RCC 7860 (cell line): Measurements from ENCODE around the gene EPAS1.

ENCODE experiments used
- DNase-seq: peaks from one replicate; pipeline ENCODE4 v3.0.0-alpha.2; 2015; ENCODE audit warnings: low spot score
- FAIRE-seq: peaks from 2 replicates; lab custom pipeline; 2012; peaks lifted over from hg19 to GRCh38; lab: Jason Lieb, UNC

Gene EPAS1

DNA sequence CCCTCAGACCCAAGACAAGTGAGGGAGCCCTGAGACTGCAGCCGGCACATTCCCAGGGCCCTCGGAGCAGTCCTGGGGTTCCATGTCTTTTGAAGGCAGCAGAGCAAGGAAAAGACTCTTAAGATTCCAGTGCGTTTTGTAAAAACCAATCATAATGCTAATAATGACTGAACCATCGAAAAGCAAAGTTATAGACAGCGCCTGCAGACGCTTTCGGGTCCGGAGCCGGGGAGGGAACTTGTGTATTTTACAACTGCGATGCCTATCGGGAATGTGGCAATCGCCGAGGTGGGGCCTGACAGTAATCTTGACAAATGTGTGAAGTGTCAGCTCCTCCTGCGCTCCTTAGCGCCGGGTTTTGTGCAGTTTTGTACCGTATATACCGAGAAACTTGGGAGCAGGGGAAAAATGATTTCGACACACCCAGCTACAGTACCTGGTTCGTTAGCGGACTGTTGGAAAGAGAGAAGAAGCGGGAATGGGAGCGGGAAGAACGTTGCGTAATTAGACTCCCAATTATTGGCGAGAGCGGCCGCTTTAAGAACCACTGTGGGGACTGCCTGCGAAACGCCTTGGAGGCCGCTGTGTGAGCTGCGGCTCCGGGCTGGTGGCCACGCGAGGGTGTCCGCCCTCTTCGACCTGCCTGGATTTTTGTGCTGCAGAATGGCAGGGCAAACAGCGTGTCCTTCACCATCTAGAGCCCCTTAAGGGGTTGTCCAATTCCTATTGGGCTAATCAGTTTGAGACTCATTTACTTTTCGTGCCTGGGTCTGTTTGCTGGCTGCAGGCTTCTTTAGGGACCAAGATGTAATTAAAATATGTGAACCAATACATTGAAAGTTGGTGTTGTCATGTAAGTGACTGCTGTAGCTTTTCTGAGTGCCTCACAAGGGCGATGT is 2.4 kb downstream of the EPAS1 start:
- FAIRE-seq (no peak), DNase-seq (peak; percentile 41)

DNA sequence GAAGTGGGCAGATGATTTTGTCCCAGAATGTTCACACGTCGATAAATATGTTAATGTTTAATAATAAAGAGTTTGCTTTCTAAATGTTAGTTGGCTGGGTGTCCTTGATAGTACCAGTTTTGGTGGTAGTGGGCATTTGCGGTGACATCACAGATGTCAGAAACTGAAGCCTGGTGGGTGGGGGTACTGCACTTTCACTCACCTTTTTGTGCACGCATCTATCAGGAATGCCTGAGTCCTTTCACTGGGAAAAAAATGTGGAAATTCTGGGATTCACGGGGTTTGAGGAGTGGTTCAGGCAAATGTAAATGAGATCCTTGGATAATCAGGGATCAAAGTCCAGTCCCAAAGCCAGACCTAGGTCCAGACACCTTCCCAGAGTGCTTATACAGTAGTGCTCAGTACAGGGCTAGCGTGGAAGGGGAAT is 3.2 kb downstream of the EPAS1 start:
- no peak for FAIRE-seq
- DNase-seq = no peak

DNA sequence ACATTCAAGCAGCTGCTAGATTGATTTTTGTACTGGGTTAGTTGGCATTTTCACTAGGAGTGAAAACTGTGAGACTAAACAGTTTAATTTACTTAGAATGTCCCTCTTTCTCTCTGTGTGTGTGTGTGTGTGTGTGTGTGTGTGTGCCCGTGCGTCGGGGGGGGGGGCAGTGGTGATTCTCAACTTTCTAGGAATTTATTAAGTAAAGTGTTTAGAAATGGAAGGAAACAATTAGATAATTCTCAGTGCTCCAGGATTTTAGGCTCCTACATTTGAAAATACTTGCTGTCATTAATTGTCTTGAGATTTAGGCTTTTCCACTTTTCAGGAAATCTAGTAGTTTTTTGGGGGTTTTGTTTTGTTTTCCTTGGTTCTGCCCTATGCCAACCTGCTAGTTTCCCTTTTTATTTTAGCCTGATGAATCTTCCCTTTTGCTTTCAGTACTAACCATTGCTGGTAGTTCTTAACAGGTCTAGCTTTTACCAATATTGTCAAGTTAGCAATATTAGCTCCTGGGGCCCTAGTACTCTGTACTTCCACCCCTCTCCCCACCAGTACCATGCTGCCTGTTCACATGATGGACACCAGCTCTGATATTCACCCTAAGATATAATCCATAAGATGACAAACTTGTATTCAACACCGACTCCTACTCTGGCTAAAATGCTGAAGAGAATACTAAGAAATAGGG is 4.9 kb downstream of the EPAS1 start:
- no peak for DNase-seq
- FAIRE-seq = no peak

DNA sequence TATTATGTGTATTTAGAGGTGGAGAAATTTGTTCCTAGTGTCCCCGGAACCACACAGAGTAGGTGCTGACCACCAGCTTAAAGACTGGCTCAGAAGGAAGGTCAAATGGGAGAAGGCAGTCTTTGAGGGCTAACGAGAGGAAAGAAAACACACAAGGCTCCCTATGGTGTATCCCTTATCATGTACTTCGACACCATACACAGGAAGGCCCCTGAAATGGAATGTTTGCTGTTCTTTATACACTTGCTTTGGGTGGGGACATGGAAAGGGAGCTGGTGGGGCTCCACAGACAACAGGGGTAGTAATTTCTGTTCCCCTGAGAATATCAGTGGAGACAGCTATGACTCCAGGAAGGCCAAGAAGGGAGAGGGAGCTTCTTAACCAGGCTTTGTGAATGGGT is 6.0 kb downstream of the EPAS1 start:
- no peak for DNase-seq
- FAIRE-seq = no peak

DNA sequence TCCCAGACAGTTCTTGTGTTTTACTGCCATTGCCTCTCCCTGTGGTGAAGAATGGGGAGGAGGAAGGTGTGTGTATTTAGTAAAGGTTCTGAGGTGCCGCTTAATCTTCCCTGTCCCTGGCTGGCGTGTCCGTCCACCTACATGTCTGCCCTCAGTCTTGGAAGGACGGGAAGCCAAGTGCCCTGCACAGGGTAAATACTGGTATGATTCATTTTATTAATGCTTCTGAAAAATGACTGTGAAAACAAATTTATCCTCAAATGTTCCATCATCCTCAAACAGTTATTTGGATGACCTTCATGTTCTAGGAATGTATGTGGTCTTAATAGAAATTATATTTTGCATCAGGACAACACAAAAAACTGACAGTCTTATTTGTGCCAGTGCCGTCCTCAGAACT is 6.6 kb downstream of the EPAS1 start:
- FAIRE-seq (no peak), DNase-seq (no peak)

DNA sequence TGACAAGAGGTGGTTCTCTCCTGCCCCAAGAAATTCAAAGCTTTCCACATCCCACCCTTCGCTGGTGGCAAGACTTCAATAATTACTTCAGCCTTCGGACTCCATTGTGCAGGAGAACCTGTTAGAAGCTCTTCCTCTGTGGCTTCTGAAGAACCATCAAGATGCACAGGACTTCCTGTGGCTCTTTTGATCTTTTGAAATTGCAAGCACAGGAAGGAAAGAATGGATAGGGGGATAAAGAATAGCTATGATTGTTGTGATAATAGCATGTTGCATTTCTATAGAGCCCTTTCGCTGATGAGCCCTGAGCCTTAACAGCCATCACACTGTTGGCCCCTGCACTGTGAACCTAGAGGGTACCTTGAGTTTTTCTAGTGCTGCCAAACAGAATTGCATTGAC is 7.4 kb downstream of the EPAS1 start:
- DNase-seq = no peak
- FAIRE-seq = no peak

DNA sequence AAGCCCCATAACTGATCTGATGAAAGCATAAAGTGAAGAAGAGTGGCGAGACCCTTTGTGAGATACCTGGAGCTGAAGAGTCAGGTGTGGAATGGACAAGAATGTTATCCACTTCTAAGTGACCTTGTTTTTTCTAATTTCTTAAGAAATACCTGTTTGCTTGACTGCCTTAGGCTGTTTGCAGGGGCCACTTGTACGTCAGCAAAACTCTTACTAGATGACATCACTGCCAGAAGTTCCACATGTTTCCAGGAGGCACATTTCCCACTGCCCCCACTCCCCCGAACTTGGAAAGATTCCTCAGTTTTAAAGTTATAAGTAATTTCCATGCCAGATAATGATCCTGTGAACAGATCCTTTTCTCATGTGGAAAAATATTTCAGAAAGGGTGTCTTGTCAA is 8.0 kb downstream of the EPAS1 start:
- FAIRE-seq = no peak
- DNase-seq = no peak

DNA sequence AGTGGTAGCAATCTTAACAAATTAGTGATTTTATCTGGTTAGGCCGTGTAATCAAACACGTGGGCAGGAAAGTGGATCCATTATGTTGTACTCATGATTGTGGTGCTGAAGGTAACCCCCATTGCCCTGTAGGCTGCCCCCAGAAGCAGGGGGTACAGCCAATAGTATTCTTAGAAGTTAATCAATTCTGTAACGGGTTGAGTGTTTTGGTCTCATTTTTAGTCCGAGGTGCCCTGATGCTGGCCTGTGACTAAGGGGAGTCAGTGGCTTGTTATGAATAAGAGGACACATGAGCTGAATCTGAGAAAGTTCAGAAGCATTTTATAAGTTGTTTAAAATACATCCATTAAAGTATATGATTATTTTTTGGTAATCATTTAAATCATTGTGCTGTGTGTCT is 8.6 kb downstream of the EPAS1 start:
- DNase-seq (no peak), FAIRE-seq (no peak)

DNA sequence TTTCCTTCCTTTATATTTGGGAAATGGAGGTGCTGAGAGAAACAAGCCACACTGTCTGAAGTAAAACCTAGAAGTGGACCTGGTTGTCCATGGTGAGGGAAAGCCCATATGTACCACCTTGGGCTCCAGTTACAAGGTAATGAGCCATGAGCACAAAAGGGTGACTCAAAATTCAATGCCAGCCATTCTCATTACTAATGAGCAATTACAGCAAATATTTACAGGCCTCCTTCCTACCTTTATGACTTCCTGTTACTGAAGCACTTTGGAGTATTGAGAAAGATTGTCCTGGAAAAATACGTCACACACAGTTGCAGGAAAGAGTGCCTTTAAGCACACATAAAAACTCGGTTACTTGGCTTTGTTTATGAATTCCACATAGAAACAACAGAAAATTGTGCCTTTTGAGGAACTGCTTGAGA is 9.1 kb downstream of the EPAS1 start:
- peak; percentile 69 for FAIRE-seq
- DNase-seq = peak; percentile 80

DNA sequence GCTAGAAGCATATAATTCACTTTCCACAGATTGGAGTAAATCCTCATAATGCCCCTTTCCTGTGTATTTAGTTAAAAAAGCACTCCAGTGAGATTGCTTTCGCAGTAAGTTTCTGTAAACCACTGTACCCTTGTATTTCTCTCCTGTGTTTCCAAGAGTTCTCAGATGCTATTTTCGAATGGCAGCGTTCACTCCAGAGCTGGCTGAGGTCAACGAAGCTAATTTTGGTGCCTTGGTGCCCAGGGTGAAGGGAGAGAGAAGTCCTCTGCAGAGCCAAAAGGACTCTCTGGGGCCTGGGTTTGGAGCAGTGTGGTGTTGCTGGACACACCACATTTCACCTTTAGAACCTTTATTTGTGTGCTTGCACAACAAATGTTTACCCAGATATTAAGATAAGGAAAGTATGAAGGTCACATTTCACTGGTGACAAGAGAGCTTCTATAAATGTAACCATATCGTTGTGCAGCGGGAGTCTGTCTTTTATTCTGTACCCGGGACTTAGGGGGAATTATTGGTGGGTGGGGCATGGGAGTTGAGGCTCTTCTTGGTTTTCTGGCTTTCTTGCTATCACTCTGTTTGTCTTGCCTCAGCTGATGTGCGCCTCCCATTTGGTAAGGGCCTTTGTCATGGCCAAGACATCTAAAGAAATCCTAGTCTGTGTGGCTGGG is 9.9 kb downstream of the EPAS1 start:
- FAIRE-seq (no peak), DNase-seq (no peak)

DNA sequence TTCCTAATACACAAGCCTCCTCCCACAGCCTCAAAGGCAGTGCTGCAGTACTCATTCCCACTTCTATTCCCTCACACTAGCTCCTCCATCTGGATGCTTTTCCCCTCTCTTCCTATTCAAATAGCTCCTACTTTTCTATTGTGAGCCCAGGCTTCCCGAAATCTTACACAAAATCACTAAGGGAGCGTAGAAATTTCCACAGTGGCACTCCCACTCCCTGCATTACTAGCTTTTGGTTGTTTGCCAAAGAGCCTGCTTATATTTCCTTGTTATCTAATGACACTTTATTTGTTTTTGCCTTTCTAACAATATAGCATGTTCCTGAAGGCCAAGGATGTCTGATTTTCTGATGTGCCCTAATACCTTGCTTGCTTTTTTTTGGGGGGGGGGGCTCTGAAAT is 10.9 kb downstream of the EPAS1 start:
- FAIRE-seq = no peak
- DNase-seq = no peak

DNA sequence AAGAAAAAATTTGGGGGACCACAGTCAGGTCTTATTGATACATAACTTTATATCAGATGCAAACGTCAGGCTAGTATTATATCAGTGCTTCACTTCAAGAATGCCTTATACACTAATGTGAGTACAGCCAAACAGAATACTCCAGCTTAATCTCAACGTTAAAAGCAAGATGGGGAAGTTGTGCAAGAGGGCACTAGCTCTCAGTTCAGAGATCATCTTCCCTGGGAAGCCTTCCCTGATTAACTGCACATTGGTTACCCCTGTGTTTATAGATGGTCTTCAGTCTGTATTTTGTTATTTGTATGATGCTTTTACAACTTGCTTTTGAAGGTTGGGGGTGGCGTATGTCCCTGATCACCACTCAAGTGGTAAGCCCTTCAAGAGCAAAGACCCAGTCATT is 11.4 kb downstream of the EPAS1 start:
- DNase-seq = no peak
- no peak for FAIRE-seq

DNA sequence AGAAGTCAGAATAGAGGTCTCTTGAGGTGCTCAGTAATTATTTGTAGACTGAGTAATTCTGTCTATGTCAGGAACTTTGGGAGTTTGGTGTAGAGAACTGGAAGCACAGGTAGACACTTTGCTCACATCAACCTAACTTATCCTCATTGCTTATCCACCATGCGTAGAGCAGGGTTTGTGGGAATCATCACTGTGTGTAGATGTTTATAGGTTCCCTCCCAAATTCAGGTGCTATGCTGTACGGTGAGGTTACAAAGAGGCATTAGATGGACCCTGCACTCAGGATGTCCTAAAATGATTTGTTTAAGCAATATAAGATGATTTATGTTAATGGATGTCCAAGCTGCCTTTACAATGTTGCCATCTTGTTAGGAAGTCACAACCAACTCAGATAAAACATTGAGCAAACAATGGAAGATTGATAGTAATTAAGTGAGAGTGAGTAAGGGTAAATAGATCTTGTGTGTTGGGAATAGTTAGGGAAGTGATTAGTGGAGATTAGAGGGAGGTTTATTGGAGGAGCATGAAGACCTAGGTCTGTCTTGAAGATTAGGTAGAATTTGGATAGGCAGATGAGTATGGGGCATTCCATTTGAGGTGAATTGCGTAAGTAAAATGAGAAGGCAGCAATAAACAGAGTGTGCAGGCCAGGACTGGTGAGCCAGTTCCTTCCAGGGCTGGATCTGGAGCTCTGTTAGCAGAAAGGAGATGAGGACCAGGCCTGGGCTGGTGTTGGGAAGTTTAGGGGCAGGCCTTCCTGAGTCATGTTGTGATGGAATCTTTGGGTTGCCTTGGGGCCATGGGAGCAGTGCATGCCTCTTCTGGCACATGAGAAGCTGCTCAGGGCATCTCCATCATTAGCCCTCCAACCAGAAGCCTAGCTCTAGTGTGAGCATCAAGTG is 12.1 kb downstream of the EPAS1 start:
- DNase-seq (no peak), FAIRE-seq (no peak)

DNA sequence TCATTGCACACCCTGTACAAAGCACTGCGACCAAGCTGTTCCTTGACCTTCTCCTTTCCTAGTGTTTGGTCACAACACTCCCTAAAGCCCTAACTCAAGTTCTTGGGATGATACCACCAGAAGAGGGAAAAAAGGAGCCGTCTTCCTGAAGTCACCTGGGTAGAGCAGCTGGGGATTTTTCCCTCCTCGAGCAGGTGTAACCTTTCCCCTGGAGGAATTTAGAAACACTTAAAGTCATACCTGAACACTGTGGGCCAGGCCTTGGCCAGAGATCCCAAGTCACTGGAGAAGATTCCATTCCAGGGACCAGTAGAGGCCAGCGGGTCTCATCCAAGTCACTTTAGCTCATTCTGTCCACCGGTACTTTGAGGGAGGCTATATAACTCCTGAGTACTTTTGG is 13.2 kb downstream of the EPAS1 start:
- DNase-seq = no peak

DNA sequence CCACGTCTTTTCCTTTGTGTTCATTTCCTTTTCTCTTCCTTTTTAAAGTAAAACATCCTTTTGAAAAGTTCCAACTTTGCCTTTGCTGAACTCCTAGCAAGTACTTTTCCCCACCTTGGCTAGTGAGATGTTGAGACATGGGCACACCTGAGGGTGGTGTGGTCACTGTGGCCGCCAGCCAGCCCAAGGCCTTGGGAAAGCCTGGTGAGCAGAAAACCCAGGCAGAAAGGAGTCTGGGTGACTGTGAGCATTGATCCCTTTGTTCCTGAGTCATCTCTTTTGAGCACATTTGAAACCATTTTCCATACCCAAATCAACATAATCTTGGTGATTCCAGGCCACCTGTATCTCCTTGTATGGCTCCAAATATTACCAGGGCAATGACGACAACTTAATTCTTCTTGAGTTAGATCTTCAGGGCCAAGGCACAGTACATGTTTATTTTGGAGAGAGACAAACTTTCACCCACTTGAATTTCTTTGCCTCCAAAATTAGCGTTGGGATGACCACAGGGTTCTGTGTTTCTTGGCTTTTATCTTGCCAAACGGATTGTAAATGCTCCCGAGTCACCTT is 14.5 kb downstream of the EPAS1 start:
- DNase-seq (no peak), FAIRE-seq (no peak)

More for the DNA sequence above, 13.2 kb downstream of the EPAS1 start:
- FAIRE-seq = no peak

DNA sequence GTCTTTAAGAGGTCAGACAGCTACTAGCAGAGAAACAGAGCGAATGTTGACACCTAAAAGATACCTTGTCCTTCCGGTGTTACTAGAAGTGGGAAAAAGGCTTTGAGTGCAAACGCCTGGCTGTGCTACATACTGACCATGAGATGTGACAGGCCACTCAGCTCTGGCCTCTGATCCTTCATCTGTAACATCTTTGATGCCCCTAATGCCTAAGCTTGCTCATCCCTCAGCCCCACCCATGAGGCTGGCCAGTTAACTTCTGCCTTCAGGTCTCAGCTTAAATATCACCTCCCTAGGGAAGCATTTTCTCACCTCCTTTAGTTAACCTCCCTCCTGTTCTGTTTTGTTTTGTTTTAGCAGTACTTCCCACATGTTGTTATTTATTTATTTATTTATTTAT is 15.9 kb downstream of the EPAS1 start:
- FAIRE-seq (no peak), DNase-seq (no peak)

DNA sequence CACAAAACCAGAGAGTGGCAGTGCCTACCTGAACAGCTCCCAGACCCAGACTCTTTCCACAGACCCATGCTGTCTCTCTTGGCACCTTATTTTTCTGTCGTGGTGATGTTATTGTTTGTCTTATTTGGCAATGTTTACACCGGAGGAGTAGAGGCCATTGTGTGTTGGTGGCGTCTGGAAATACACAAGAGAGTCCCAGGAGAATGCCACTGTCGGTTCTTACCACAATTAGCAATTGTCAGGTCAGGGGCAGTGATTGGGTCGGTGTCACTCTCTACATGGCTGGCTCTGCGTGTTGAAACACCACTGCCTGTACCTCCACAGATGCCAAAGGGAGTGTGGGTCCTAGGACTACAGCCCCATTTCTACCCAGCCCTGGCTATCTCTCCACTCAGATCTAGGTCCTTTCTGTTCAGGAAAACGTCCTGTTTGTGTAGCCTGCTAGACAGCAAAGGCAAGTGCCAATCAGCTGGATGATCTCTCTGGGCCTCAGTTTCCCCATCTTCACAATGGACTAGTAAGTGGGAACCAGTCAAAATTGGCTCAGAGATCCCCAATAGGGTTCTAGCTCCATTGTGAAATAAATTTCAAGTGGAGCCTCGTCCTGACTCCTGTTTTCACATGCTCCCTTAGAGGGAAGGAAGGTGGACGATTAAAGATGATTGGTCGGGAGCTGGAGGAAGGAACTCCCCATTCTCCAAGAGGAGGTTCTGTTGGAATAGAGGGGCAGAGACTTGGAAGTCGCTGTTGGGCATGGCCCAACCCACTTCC is 17.0 kb downstream of the EPAS1 start:
- DNase-seq (no peak), FAIRE-seq (no peak)

DNA sequence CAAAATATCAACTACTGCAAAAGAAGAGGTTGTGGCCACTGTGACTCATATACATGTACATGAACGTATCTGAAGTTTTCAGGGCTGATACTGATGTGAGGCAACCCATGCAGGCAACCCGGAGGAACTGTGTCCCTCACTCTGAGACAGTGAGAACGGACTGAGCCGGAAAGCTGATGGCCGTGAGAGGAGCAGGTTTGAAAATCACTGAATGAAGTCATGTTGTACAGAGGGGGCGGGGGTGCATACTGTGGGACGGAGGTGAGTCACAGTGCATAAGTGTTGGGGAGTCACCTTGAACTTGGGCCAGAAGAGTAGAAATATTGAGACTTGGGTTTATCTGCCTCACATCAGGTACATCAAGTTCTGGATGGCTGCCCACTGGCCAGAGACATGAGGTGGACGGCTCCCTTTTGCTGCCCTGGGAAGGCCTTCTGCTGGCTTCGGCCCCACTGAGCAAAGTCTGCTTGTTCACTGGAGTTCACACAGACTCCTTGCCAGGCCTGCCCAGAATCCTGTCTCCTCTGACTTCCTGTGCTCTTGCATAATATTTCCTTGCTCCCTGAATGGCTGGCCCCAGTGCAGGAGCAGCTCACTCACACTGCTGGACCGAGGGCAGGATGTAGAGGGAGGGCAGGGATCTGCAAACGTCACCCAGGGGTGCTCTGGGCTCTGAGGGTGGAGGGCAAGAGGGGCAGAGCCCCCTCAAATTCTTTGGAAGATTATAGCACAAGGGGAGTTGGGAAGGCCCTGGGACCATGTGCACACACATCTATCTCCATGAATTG is 18.1 kb downstream of the EPAS1 start:
- DNase-seq = peak; percentile 99
- peak; percentile 93 for FAIRE-seq

DNA sequence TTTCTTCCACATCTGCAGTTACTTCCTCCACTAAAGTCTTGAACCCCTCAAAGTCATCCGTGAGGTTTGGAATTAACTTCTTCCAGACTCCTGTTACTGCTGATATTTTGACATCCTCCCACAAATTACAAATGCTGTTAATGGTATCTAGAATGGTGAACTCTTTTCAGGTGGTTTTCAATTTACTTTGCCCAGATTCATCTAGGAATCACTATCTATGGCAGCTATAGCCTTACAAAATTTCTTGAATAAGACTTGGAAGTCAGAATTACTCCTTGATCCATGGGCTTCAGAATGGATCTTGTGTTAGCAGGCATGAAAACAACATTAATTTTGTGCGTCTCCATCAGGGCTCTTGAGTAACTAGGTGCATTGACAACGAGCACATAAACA is 19.9 kb downstream of the EPAS1 start:
- FAIRE-seq (no peak), DNase-seq (no peak)
